GM20000 (cell line): ENCODE measurements around the gene NR1H2.

Source experiments
- DNase-seq: peaks from one replicate; pipeline ENCODE4 v3.0.0; 2012; ENCODE audit warnings: low spot score
- CTCF ChIP-seq: IDR thresholded peaks from 2 replicates; pipeline ENCODE4 v1.5.1; 2012; ENCODE audit warnings: mild to moderate bottlenecking, control low read depth; ENCODE audit errors: extremely low read depth, missing control alignments

NR1H2 gene

GRCh38 chr19:50427318-50427925 lies 51.2 kb downstream of the NR1H2 start:
- DNase-seq = no peak
- no peak for TF ChIP-seq CTCF

DNA sequence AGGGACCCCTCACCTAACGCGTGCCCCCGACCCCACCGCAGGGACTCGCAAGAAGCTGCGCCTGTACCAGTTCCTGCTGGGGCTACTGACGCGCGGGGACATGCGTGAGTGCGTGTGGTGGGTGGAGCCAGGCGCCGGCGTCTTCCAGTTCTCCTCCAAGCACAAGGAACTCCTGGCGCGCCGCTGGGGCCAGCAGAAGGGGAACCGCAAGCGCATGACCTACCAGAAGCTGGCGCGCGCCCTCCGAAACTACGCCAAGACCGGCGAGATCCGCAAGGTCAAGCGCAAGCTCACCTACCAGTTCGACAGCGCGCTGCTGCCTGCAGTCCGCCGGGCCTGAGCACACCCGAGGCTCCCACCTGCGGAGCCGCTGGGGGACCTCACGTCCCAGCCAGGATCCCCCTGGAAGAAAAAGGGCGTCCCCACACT lies 51.8 kb downstream of the NR1H2 start:
- no peak for DNase-seq
- no peak for TF ChIP-seq CTCF

- DNase-seq = no peak
- TF ChIP-seq CTCF = no peak
These were observed 52.7 kb downstream of the NR1H2 start for GRCh38 chr19:50428772-50429463.

- DNase-seq = no peak
- TF ChIP-seq CTCF = no peak
These were observed 54.7 kb downstream of the NR1H2 start for GRCh38 chr19:50430888-50431342.

GRCh38 chr19:50431343-50432220 lies 55.3 kb downstream of the NR1H2 start:
- TF ChIP-seq CTCF = no peak
- peak; percentile 92 for DNase-seq

DNA sequence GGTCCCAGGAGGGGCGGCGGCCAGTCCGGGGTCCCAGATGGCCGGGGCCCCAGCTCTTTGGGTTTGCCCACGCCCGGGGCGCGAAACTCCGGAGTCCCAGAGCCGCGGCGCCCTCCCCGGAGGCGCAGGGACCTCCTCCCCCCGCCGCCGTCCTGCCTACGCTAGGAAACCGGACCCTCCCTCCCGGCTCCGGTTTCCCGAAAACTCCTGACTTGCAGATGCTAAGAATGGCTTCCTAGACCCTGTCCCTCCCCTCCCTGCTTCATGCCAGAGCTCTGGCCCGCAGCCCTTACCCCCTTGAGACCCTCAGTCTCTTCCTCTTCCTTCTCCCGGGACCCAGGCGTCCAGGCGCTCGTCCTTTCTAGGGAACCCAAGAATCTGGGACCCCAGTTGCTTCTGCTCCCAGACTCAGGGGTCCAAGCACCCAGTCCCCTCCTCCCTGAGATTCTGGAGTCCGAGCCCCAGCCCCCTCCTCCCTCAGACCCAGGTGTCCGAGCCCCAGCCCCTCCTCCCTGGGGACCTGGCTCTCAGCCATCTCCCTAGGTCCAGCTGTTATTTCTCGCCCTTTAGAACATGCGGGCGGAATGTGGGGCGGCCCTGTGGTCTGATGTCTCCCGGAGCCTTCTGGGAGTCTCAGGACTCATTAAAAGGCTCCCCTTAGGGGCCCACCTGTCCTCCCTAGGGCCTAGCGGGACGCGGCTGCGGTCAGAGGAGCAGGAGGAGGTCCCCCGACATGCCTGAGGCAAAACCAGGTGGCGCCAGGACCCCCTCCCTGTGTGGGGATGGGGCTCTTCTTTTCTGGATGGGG lies 56.2 kb downstream of the NR1H2 start, which contains the start of gene MYBPC2:
MYBPC2 (plus strand) TSS at position 672 of the 808 bp plus-strand sequence; CDS start at position 734, 62 bp downstream.
- DNase-seq = no peak
- no peak for TF ChIP-seq CTCF
